ACHN (cell line): ENCODE measurements around the gene UBE2E1.
"Not testable (repeated sequence)": the region's sequence is repeated elsewhere in the genome, so short reads cannot be mapped to it uniquely, and the experiment has no call there.

Experiments
- DNase-seq: peaks from one replicate; pipeline ENCODE4 v3.0.0-alpha.2; 2015
- in situ Hi-C: cut with HindIII; loops from 2 replicates; pipeline ENCODE4 v1.10.0; 2017; ENCODE audit warnings: low sequenced_read_pairs, low pct_ligation_motif_present, low pct_unique_long_range_greater_than_20kb

The UBE2E1 gene

GRCh38 chr3:23870663-23871043 is 64.9 kb downstream of the UBE2E1 start:
- in situ Hi-C loops, DNase-seq: not testable (repeated sequence)

DNA sequence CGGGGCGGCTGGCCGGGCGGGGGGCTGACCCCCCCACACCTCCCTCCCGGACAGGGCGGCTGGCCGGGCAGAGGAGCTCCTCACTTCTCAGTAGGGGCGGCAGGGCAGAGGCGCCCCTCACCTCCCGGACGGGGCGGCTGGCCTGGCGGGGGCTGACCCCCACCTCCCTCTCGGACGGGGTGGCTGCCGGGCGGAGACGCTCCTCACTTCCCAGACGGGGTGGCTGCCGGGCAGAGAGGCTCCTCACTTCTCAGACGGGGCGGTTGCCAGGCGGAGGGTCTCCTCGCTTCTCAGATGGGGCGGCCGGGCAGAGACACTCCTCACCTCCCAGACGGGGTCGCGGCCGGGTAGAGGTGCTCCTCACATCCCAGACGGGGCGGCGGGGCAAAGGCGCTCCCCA is 65.6 kb downstream of the UBE2E1 start:
- in situ Hi-C loops, DNase-seq: not testable (repeated sequence)

GRCh38 chr3:23872330-23872729 is 66.6 kb downstream of the UBE2E1 start:
- no peak for DNase-seq
- in situ Hi-C loops, result no loop called here

DNA sequence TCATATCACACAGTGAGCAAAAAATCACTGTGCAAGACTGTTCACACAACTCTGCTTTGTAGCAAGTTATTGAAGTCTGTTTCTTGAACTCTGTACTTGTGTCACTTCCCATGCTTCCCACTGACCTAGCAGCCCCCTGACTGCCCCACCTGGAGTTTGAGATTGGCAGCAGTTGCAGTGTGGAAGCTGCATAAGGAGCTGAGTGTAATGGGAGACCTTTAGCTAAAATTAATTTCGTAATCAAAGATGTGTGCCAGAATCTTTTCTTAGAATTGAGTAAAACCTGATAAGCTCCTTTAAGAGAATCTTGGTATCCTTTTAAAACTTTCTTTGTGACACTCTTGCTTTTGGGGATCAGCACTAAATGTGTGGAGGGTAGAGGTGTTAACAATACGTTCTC is 68.2 kb downstream of the UBE2E1 start:
- in situ Hi-C loops, result no loop called here
- no peak for DNase-seq

DNA sequence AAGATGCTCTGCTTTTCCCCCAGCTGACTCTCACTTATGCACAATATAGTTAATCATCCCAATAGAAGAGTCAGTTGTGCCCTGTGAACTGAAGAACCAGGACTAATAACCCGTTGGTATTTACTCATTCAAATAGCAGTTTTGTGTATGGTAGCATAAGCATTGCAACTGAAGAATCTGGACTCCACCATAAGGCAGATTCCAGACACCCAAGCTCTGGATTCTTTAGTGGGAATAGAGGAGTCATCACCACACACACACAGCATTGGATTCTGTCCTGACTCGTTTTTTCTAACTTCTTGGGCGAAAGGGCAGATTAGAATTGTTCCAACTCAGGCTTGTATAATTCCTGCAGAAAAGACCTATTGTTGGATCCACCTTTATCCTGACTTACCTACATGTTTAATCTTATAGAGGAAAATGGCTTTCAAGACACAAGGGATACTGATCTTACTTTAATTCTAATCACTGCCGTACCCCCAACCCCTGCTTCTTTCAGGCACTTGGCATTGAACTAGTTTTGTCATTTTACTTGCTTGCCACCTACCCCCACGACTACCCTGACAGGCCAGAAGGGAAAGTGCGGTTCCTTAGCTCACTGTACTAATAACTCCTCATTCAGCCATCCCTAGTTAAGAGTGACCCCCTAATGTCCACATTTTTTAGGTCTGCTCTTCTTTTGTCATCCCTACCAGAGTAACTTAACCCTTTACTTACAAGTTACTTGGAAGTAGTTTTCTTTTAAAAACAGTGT is 68.8 kb downstream of the UBE2E1 start:
- in situ Hi-C loops, result no loop called here
- no peak for DNase-seq

GRCh38 chr3:23875113-23875725 is 69.5 kb downstream of the UBE2E1 start:
- DNase-seq, result no peak
- in situ Hi-C loops, result no loop called here

DNA sequence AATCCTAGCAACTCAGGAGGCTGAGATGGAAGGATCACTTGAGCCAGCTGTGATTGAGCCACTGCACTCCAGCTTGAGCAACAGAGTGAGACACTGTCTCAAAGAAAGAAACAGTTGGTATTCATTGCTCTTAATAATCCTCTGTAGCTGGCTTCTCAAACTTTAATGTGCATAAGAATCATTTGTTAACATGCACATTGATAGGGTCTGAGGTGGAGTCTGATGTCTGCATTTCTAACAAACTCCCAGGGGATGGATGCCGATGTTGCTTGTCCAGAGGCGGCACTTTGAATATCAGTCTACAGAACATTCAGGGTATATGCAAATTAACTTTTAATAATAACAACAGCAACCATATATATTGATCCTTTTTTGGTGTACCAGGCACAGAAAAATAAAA is 71.2 kb downstream of the UBE2E1 start:
- no peak for DNase-seq
- in situ Hi-C loops, result no loop called here

- in situ Hi-C loops, result no loop called here
- DNase-seq, result no peak
These were observed 71.7 kb downstream of the UBE2E1 start for GRCh38 chr3:23877329-23877980.

- in situ Hi-C loops, result no loop called here
These were observed 73.7 kb downstream of the UBE2E1 start for GRCh38 chr3:23879485-23879884.

DNA sequence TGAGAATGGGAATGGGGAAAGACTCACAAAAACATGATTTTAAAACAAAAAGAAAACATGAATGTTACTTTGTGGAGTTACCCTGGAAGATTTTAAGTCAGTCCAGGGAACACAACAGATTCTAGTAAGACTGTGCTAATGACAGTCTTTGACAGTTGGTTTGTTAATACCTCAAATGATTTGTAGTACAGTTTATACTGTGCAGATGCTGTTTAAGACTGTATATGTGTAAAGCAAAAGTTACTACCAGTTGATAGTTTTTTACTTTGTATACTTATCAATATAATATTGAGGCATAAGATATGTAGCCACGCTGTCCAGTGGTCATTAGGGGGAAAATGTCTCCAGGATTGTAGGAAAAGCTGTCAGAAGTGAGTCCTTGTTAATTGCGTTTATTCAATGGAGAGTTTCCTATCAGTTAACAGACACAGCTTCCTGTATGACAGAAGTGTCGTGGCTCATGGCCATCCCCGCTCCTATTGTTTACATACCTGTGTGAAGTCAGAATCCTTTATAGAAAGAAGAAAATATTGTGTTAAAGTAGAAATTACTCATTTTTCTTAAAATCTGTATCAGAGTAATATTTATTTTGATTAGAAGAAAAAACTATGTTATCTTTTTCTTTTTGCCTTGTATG is 75.1 kb downstream of the UBE2E1 start:
- DNase-seq, result no peak
- in situ Hi-C loops, result no loop called here

More at GRCh38 chr3:23879485-23879884, 73.7 kb downstream of the UBE2E1 start:
- DNase-seq, result no peak

DNA sequence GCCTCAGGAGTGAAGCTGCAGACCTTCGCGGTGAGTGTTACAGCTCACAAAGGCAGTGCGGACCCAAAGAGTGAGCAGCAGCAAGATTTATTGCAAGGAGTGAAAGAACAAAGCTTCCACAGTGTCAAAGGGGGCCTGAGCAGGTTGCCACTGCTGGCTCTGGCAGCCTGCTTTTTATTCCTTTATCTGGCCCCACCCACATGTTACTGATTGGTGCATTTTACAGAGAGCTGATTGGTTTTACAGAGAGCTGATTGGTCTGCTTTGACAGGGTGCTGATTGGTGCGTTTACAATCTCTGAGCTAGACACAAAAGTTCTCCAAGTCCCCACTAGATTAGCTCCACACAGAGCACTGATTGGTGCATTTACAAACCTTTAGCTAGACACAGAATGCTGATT is 76.2 kb downstream of the UBE2E1 start:
- in situ Hi-C loops, DNase-seq: not testable (repeated sequence)

DNA sequence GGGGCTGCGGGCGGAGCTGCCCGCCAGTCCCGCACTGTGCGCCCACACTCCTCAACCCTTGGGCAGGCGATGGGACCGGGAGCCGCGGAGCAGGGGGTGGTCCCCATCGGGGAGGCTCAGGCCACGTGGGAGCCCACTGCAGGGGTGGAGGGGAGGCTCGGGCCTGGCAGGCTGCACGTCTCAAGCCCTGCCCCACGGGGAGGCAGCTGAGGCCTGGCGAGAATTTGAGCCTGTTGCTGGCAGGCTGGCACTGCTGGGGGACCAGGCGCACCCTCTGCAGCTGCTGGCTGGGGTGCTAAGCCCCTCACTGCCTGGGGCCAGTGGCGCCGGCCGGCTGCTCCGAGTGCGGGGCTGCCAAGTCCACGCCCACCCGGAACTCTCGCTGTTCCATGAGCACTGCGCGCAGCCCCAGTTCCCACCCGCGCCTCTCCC is 76.7 kb downstream of the UBE2E1 start:
- in situ Hi-C loops, result no loop called here
- no peak for DNase-seq

- peak; percentile 11 for DNase-seq
- in situ Hi-C loops, result no loop called here
These were observed 78.7 kb downstream of the UBE2E1 start for GRCh38 chr3:23884481-23884880.

- in situ Hi-C loops, result no loop called here
- no peak for DNase-seq
These were observed 79.5 kb downstream of the UBE2E1 start for GRCh38 chr3:23885210-23885609.

DNA sequence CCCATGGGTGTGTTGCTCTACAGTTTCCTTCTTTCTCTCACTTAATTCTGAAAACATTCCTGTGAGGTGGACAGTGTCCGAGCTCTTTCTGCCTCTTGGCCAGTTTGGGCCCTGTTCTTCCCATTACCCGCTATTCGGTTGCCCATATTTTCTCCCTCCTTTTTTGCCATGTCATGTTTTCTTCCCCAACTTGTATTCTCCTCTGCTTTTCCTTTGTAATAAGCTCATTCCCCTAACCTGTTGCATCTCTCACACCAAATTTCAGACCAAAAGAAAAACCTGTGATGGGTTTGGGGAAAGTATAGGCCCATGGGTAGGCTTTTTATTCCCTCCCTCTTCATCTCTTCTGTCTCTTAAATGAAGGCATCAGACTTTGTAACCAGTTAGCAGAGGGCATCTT is 80.6 kb downstream of the UBE2E1 start:
- no peak for DNase-seq
- in situ Hi-C loops, result no loop called here

DNA sequence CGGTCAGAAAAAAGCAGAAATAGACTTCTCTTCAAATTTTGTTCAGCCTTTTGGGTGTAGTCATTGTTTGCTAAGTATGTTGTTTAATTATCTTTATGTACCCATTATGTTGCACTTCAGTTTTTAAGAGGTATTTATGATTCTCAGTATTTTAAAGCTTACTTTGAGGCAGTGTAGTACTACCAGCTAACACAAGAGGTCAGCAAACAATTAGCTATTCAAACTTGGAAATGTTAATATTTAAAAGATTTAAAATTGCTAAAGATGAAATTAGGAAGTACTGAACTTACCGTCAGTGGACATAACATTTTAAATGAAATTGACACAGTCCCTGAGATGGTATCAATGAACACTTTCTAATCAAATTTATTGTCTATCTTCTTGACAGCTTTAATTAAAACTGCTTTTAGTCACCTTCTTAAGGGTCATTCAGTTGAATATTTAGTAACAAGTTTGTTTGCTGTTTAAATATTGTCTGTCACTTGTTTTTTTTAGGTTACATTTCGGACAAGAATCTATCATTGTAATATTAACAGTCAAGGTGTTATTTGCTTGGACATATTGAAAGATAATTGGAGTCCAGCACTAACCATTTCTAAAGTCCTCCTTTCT is 83.0 kb downstream of the UBE2E1 start:
- DNase-seq, result peak; percentile 39
- in situ Hi-C loops, result no loop called here

GRCh38 chr3:23889386-23889785 is 83.6 kb downstream of the UBE2E1 start:
- DNase-seq, result no peak
- in situ Hi-C loops, result no loop called here

- no peak for DNase-seq
- in situ Hi-C loops, result no loop called here
These were observed 84.2 kb downstream of the UBE2E1 start for GRCh38 chr3:23889950-23890349.
